GM19238 (cell line): ENCODE results near the gene NTRK3.

ENCODE experiments used
- DNase-seq: peaks from one replicate; pipeline ENCODE4 v3.0.0; 2011; ENCODE audit warnings: low spot score; ENCODE audit not compliant: insufficient read length

The NTRK3 gene

GRCh38 chr15:88187195-88187594, 69.3 kb downstream of the NTRK3 start:
- DNase-seq: no peak

- no peak for DNase-seq
These were observed 71.0 kb downstream of the NTRK3 start for GRCh38 chr15:88185584-88185983.

- DNase-seq: no peak
These were observed 74.9 kb downstream of the NTRK3 start for GRCh38 chr15:88181613-88182012.

- DNase-seq: peak; percentile 17
These were observed 77.0 kb downstream of the NTRK3 start for GRCh38 chr15:88179562-88179961.

GRCh38 chr15:88178631-88179030, 77.9 kb downstream of the NTRK3 start:
- no peak for DNase-seq

GRCh38 chr15:88177451-88177850, 79.1 kb downstream of the NTRK3 start:
- DNase-seq: no peak

GRCh38 chr15:88174571-88174970, 82.0 kb downstream of the NTRK3 start:
- DNase-seq: no peak

- no peak for DNase-seq
These were observed 90.2 kb downstream of the NTRK3 start for GRCh38 chr15:88166082-88166993.

GRCh38 chr15:88161636-88162035, 94.9 kb downstream of the NTRK3 start:
- DNase-seq: no peak

- no peak for DNase-seq
These were observed 101.2 kb downstream of the NTRK3 start for GRCh38 chr15:88155310-88155709.

- no peak for DNase-seq
These were observed 103.9 kb downstream of the NTRK3 start for GRCh38 chr15:88152672-88153071.

- DNase-seq: no peak
These were observed 108.8 kb downstream of the NTRK3 start for GRCh38 chr15:88147760-88148159.

- no peak for DNase-seq
These were observed 111.5 kb downstream of the NTRK3 start for GRCh38 chr15:88144921-88145653.

- DNase-seq: no peak
These were observed 114.4 kb downstream of the NTRK3 start for GRCh38 chr15:88142121-88142520.

GRCh38 chr15:88141269-88141889, 115.2 kb downstream of the NTRK3 start:
- DNase-seq: no peak

- DNase-seq: no peak
These were observed 116.1 kb downstream of the NTRK3 start for GRCh38 chr15:88140398-88140797.

GRCh38 chr15:88139936-88140335, 116.6 kb downstream of the NTRK3 start:
- DNase-seq: no peak

GRCh38 chr15:88133795-88134194, 122.7 kb downstream of the NTRK3 start:
- DNase-seq: no peak

GRCh38 chr15:88132499-88132898, 124.0 kb downstream of the NTRK3 start:
- no peak for DNase-seq

GRCh38 chr15:88131937-88132336, 124.6 kb downstream of the NTRK3 start:
- no peak for DNase-seq

GRCh38 chr15:88127432-88127790, 129.1 kb downstream of the NTRK3 start:
- no peak for DNase-seq
